ENCODE measurements around the gene MRPS2.
A peak's percentile ranks its signal among the peaks of the same experiment; 100 is the strongest.
"Not testable (repeated sequence)": the region's sequence is repeated elsewhere in the genome, so short reads cannot be mapped to it uniquely, and the experiment has no call there.

Gene MRPS2

GRCh38 chr9:135500525-135501260 is at the start of gene MRPS2:
TSS of gene MRPS2 (plus strand) at chr9:135500682. CDS start at chr9:135500711, 29 bp downstream.
- H3K9me3 ChIP-seq (ENCODE audit: control insufficient read depth in 5 of 5, low read length in 5 of 5) = no peaks in the 10 kb centered on the region
- peak within 1 kb of the TSS; percentile 63 to 93 (median 85) for H3K4me3 ChIP-seq (ENCODE audit: low read depth in 1 of 5, low read length in 5 of 5)
- peak within 1 kb of the TSS; percentile 56 to 93 (median 93) for H3K9ac ChIP-seq (ENCODE audit: low read length in 5 of 5)
- peaks cover 0 to 35% (median 26%) of the 10 kb centered on the region in 5 donors for H3K36me3 ChIP-seq (ENCODE audit: control insufficient read depth in 5 of 5, insufficient read depth in 5 of 5, low read length in 5 of 5)
- peak within 1 kb of the TSS; percentile 69 for H3K27ac ChIP-seq (ENCODE audit: low read depth, low read length)
- H3K27me3 ChIP-seq (ENCODE audit: control insufficient read depth in 5 of 5, insufficient read depth in 4 of 5, low read length in 5 of 5) = no peaks in the 10 kb centered on the region
- H3K4me1 ChIP-seq (ENCODE audit: control insufficient read depth in 5 of 5, insufficient read depth in 5 of 5, low read length in 5 of 5) = peaks cover 1 to 37% (median 31%) of the 10 kb centered on the region in 5 donors

GRCh38 chr9:135450956-135451355 is 49.5 kb upstream of the MRPS2 start:
- Histone ChIP-seq H3K9ac (ENCODE audit: low read length in 5 of 5) (no peak overlapping the region), H3K4me3 (ENCODE audit: low read depth in 1 of 5, low read length in 5 of 5) (no peak overlapping the region), H3K4me1 (ENCODE audit: control insufficient read depth in 5 of 5, insufficient read depth in 5 of 5, low read length in 5 of 5) (no peaks in the 10 kb centered on the region), H3K27ac (ENCODE audit: low read depth, low read length) (no peak overlapping the region), H3K36me3 (ENCODE audit: control insufficient read depth in 5 of 5, insufficient read depth in 5 of 5, low read length in 5 of 5) (no peaks in the 10 kb centered on the region), H3K9me3 (ENCODE audit: control insufficient read depth in 5 of 5, low read length in 5 of 5) (peaks cover 4 to 11% (median 9%) of the 10 kb centered on the region in 5 donors), H3K27me3 (ENCODE audit: control insufficient read depth in 5 of 5, insufficient read depth in 4 of 5, low read length in 5 of 5) (peaks cover 7 to 17% (median 12%) of the 10 kb centered on the region in 5 donors)

GRCh38 chr9:135451909-135452308 is 48.6 kb upstream of the MRPS2 start:
- H3K4me1 ChIP-seq (ENCODE audit: control insufficient read depth in 5 of 5, insufficient read depth in 5 of 5, low read length in 5 of 5); H3K4me3 ChIP-seq (ENCODE audit: low read depth in 1 of 5, low read length in 5 of 5); H3K9ac ChIP-seq (ENCODE audit: low read length in 5 of 5): not testable (repeated sequence)

GRCh38 chr9:135454737-135455136 is 45.7 kb upstream of the MRPS2 start:
- peaks cover 4 to 11% (median 9%) of the 10 kb centered on the region in 5 donors for H3K9me3 ChIP-seq (ENCODE audit: control insufficient read depth in 5 of 5, low read length in 5 of 5)
- H3K36me3 ChIP-seq (ENCODE audit: control insufficient read depth in 5 of 5, insufficient read depth in 5 of 5, low read length in 5 of 5) = no peaks in the 10 kb centered on the region

More at GRCh38 chr9:135451909-135452308, 48.6 kb upstream of the MRPS2 start:
- H3K27ac ChIP-seq (ENCODE audit: low read depth, low read length); H3K36me3 ChIP-seq (ENCODE audit: control insufficient read depth in 5 of 5, insufficient read depth in 5 of 5, low read length in 5 of 5): not testable (repeated sequence)
- Histone ChIP-seq H3K27me3 (ENCODE audit: control insufficient read depth in 5 of 5, insufficient read depth in 4 of 5, low read length in 5 of 5) (peaks cover 10 to 25% (median 14%) of the 10 kb centered on the region in 5 donors), H3K9me3 (ENCODE audit: control insufficient read depth in 5 of 5, low read length in 5 of 5) (peaks cover 4 to 11% (median 9%) of the 10 kb centered on the region in 5 donors)

GRCh38 chr9:135455401-135456030 is 45.0 kb upstream of the MRPS2 start:
- no peak overlapping the region for H3K4me3 ChIP-seq (ENCODE audit: low read depth in 1 of 5, low read length in 5 of 5)
- H3K36me3 ChIP-seq (ENCODE audit: control insufficient read depth in 5 of 5, insufficient read depth in 5 of 5, low read length in 5 of 5) = no peaks in the 10 kb centered on the region
- H3K9ac ChIP-seq (ENCODE audit: low read length in 5 of 5) = no peak overlapping the region
- H3K4me1 ChIP-seq (ENCODE audit: control insufficient read depth in 5 of 5, insufficient read depth in 5 of 5, low read length in 5 of 5) = peaks cover 0 to 3% (median 0%) of the 10 kb centered on the region in 5 donors
- H3K27me3 ChIP-seq (ENCODE audit: control insufficient read depth in 5 of 5, insufficient read depth in 4 of 5, low read length in 5 of 5) = peaks cover 12 to 26% (median 17%) of the 10 kb centered on the region in 5 donors
- H3K9me3 ChIP-seq (ENCODE audit: control insufficient read depth in 5 of 5, low read length in 5 of 5) = peaks cover 4 to 11% (median 9%) of the 10 kb centered on the region in 5 donors
- no peak overlapping the region for H3K27ac ChIP-seq (ENCODE audit: low read depth, low read length)

More at GRCh38 chr9:135454737-135455136, 45.7 kb upstream of the MRPS2 start:
- Histone ChIP-seq H3K9ac (ENCODE audit: low read length in 5 of 5) (no peak overlapping the region), H3K4me3 (ENCODE audit: low read depth in 1 of 5, low read length in 5 of 5) (no peak overlapping the region), H3K4me1 (ENCODE audit: control insufficient read depth in 5 of 5, insufficient read depth in 5 of 5, low read length in 5 of 5) (peaks cover 0 to 3% (median 0%) of the 10 kb centered on the region in 5 donors), H3K27ac (ENCODE audit: low read depth, low read length) (no peak overlapping the region), H3K27me3 (ENCODE audit: control insufficient read depth in 5 of 5, insufficient read depth in 4 of 5, low read length in 5 of 5) (peaks cover 11 to 26% (median 14%) of the 10 kb centered on the region in 5 donors)

GRCh38 chr9:135456436-135457104 is 43.9 kb upstream of the MRPS2 start:
- peaks cover 4 to 11% (median 9%) of the 10 kb centered on the region in 5 donors for H3K9me3 ChIP-seq (ENCODE audit: control insufficient read depth in 5 of 5, low read length in 5 of 5)
- H3K36me3 ChIP-seq (ENCODE audit: control insufficient read depth in 5 of 5, insufficient read depth in 5 of 5, low read length in 5 of 5) = no peaks in the 10 kb centered on the region
- H3K4me3 ChIP-seq (ENCODE audit: low read depth in 1 of 5, low read length in 5 of 5) = no peak overlapping the region
- peaks cover 0 to 3% (median 0%) of the 10 kb centered on the region in 5 donors for H3K4me1 ChIP-seq (ENCODE audit: control insufficient read depth in 5 of 5, insufficient read depth in 5 of 5, low read length in 5 of 5)
- H3K27ac ChIP-seq (ENCODE audit: low read depth, low read length) = no peak overlapping the region
- H3K27me3 ChIP-seq (ENCODE audit: control insufficient read depth in 5 of 5, insufficient read depth in 4 of 5, low read length in 5 of 5) = peaks cover 12 to 26% (median 17%) of the 10 kb centered on the region in 5 donors
- no peak overlapping the region for H3K9ac ChIP-seq (ENCODE audit: low read length in 5 of 5)

GRCh38 chr9:135458478-135458877 is 42.0 kb upstream of the MRPS2 start:
- H3K9me3 ChIP-seq (ENCODE audit: control insufficient read depth in 5 of 5, low read length in 5 of 5) = peaks cover 4 to 11% (median 9%) of the 10 kb centered on the region in 5 donors
- H3K4me1 ChIP-seq (ENCODE audit: control insufficient read depth in 5 of 5, insufficient read depth in 5 of 5, low read length in 5 of 5) = not testable (repeated sequence)

GRCh38 chr9:135461936-135462335 is 38.5 kb upstream of the MRPS2 start:
- Histone ChIP-seq H3K4me1 (ENCODE audit: control insufficient read depth in 5 of 5, insufficient read depth in 5 of 5, low read length in 5 of 5) (peaks cover 0 to under 1% (median 0%) of the 10 kb centered on the region in 5 donors), H3K27me3 (ENCODE audit: control insufficient read depth in 5 of 5, insufficient read depth in 4 of 5, low read length in 5 of 5) (peaks cover 2 to 13% (median 7%) of the 10 kb centered on the region in 5 donors), H3K4me3 (ENCODE audit: low read depth in 1 of 5, low read length in 5 of 5) (no peak overlapping the region), H3K27ac (ENCODE audit: low read depth, low read length) (no peak overlapping the region), H3K9me3 (ENCODE audit: control insufficient read depth in 5 of 5, low read length in 5 of 5) (no peaks in the 10 kb centered on the region), H3K36me3 (ENCODE audit: control insufficient read depth in 5 of 5, insufficient read depth in 5 of 5, low read length in 5 of 5) (no peaks in the 10 kb centered on the region), H3K9ac (ENCODE audit: low read length in 5 of 5) (no peak overlapping the region)

More at GRCh38 chr9:135458478-135458877, 42.0 kb upstream of the MRPS2 start:
- not testable (repeated sequence) for H3K9ac ChIP-seq (ENCODE audit: low read length in 5 of 5); H3K36me3 ChIP-seq (ENCODE audit: control insufficient read depth in 5 of 5, insufficient read depth in 5 of 5, low read length in 5 of 5); H3K4me3 ChIP-seq (ENCODE audit: low read depth in 1 of 5, low read length in 5 of 5); H3K27ac ChIP-seq (ENCODE audit: low read depth, low read length)
- H3K27me3 ChIP-seq (ENCODE audit: control insufficient read depth in 5 of 5, insufficient read depth in 4 of 5, low read length in 5 of 5) = peaks cover 12 to 26% (median 18%) of the 10 kb centered on the region in 5 donors

GRCh38 chr9:135463140-135463539 is 37.3 kb upstream of the MRPS2 start:
- H3K4me3 ChIP-seq (ENCODE audit: low read depth in 1 of 5, low read length in 5 of 5) = no peak overlapping the region

More at GRCh38 chr9:135463140-135463539, 37.3 kb upstream of the MRPS2 start:
- H3K27ac ChIP-seq (ENCODE audit: low read depth, low read length) = no peak overlapping the region
- no peaks in the 10 kb centered on the region for H3K36me3 ChIP-seq (ENCODE audit: control insufficient read depth in 5 of 5, insufficient read depth in 5 of 5, low read length in 5 of 5)
- no peaks in the 10 kb centered on the region for H3K4me1 ChIP-seq (ENCODE audit: control insufficient read depth in 5 of 5, insufficient read depth in 5 of 5, low read length in 5 of 5)
- H3K9ac ChIP-seq (ENCODE audit: low read length in 5 of 5) = no peak overlapping the region
- H3K9me3 ChIP-seq (ENCODE audit: control insufficient read depth in 5 of 5, low read length in 5 of 5) = no peaks in the 10 kb centered on the region
- peaks cover 0 to 11% (median 4%) of the 10 kb centered on the region in 5 donors for H3K27me3 ChIP-seq (ENCODE audit: control insufficient read depth in 5 of 5, insufficient read depth in 4 of 5, low read length in 5 of 5)

Data from subcutaneous abdominal adipose tissue (tissue), 5 donors.